ENCODE data around the gene MORN3. TPM values are rescaled to one million over a fixed set of nuclear protein-coding genes. Genes with fewer than 3 reads are reported as not detected.
"Not testable (repeated sequence)": the region's sequence is repeated elsewhere in the genome, so short reads cannot be mapped to it uniquely, and the experiment has no call there.

Gene MORN3
- total RNA-seq, 2 donors from 2014 or later = 1.4 to 1.6 TPM

DNA sequence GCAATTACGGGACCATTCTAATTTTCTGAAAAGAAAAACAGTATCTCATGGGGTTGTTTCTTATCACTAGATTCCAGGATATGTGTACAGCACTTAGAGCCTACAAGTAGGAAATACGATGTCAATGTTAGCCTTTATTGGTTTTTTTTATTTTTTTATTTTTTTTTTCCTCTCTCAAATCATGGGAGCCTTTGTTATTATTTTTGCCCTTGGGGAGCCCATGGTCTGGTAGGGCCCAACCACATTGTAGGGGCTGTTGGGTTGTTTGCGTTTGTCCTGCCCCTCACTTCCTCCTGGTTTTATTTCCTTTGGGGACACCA, 5.9 kb downstream of the MORN3 start:
- WGBS, 2 experiments (ENCODE audit: insufficient coverage in 1 of 2, insufficient read length in 1 of 2) = 90 to 92% methylated on average over 2 to 3 of the region's 3 CpGs
- H3K36me3 ChIP-seq (ENCODE audit: control insufficient read depth, insufficient read depth, low read length) = no peaks in the 10 kb centered on the region
- H3K4me3 ChIP-seq (ENCODE audit: low read length) = peak overlapping the region; percentile 79
- H3K4me1 ChIP-seq (ENCODE audit: control insufficient read depth, insufficient read depth, low read length) = no peaks in the 10 kb centered on the region
- TF ChIP-seq, protein P1, sequence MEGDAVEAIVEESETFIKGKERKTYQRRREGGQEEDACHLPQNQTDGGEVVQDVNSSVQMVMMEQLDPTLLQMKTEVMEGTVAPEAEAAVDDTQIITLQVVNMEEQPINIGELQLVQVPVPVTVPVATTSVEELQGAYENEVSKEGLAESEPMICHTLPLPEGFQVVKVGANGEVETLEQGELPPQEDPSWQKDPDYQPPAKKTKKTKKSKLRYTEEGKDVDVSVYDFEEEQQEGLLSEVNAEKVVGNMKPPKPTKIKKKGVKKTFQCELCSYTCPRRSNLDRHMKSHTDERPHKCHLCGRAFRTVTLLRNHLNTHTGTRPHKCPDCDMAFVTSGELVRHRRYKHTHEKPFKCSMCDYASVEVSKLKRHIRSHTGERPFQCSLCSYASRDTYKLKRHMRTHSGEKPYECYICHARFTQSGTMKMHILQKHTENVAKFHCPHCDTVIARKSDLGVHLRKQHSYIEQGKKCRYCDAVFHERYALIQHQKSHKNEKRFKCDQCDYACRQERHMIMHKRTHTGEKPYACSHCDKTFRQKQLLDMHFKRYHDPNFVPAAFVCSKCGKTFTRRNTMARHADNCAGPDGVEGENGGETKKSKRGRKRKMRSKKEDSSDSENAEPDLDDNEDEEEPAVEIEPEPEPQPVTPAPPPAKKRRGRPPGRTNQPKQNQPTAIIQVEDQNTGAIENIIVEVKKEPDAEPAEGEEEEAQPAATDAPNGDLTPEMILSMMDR (conservative IDR thresholded peaks at IDR 0.05) = no peak
- DNase-seq = no peak
- Mint-ChIP-seq H3K4me3 (peak overlapping the region; percentile 40), H3K36me3 (ENCODE audit: low read depth) (peaks cover 2% of the 10 kb centered on the region), H3K4me1 (peaks cover 7% of the 10 kb centered on the region), H3K27me3 (ENCODE audit: insufficient read depth) (no peaks in the 10 kb centered on the region), H3K9me3 (no peaks in the 10 kb centered on the region), H3K27ac (peak overlapping the region; percentile 77)
- no peak overlapping the region for H3K27ac ChIP-seq (ENCODE audit: low read depth, low read length)
- no peak overlapping the region for H3K9ac ChIP-seq (ENCODE audit: extremely low read depth, low read length, poor library complexity, severe bottlenecking)
- H3K27me3 ChIP-seq (ENCODE audit: control insufficient read depth, insufficient read depth, low read length, poor library complexity, severe bottlenecking) = no peaks in the 10 kb centered on the region
- H3K9me3 ChIP-seq (ENCODE audit: control insufficient read depth, low read length) = no peaks in the 10 kb centered on the region

DNA sequence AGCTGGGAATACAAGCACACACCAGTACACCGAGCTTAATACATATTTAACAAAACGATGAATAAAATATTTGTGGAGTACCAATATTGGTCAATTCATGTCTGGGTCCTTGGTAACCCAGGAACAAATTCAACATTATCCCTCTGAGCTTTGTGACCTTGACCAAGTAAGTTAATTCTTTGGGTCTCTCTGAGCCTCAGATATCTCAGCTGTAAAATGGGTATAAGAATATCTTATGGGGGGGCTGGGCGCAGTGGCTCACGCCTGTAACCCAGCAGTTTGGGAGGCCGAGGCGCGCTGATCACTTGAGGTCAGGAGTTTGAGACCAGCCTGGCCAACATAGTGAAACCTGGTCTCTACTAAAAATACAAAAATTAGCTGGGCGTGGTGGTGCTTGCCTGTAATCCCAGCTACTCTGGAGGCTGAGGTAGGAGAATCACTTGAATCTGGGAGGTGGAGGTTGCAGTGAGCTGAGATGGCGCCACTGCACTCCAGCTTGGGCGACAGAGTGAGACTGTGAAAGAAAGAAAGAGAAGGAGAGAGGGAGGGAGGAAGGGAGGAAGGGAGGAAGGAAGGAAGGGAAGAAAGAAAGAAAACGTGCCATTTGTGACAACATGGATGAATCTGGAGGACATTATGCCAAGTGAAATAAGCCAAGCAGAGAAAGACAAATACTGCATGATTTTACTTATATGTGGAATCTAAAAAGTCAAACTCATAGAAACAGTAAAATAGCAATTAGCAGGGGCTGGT, 7.9 kb downstream of the MORN3 start:
- not testable (repeated sequence) for H3K36me3 Mint-ChIP-seq (ENCODE audit: low read depth); H3K36me3 ChIP-seq (ENCODE audit: control insufficient read depth, insufficient read depth, low read length); DNase-seq; H3K27me3 ChIP-seq (ENCODE audit: control insufficient read depth, insufficient read depth, low read length, poor library complexity, severe bottlenecking); H3K4me3 Mint-ChIP-seq; H3K9me3 ChIP-seq (ENCODE audit: control insufficient read depth, low read length); H3K9ac ChIP-seq (ENCODE audit: extremely low read depth, low read length, poor library complexity, severe bottlenecking); H3K27ac ChIP-seq (ENCODE audit: low read depth, low read length); H3K27ac Mint-ChIP-seq; H3K4me1 ChIP-seq (ENCODE audit: control insufficient read depth, insufficient read depth, low read length); H3K27me3 Mint-ChIP-seq (ENCODE audit: insufficient read depth); H3K9me3 Mint-ChIP-seq; H3K4me3 ChIP-seq (ENCODE audit: low read length)
- H3K4me1 Mint-ChIP-seq = peaks cover 11% of the 10 kb centered on the region
- 92% methylated on average over 9 to 10 of the region's 11 CpGs for WGBS, 2 experiments (ENCODE audit: insufficient coverage in 1 of 2, insufficient read length in 1 of 2)

DNA sequence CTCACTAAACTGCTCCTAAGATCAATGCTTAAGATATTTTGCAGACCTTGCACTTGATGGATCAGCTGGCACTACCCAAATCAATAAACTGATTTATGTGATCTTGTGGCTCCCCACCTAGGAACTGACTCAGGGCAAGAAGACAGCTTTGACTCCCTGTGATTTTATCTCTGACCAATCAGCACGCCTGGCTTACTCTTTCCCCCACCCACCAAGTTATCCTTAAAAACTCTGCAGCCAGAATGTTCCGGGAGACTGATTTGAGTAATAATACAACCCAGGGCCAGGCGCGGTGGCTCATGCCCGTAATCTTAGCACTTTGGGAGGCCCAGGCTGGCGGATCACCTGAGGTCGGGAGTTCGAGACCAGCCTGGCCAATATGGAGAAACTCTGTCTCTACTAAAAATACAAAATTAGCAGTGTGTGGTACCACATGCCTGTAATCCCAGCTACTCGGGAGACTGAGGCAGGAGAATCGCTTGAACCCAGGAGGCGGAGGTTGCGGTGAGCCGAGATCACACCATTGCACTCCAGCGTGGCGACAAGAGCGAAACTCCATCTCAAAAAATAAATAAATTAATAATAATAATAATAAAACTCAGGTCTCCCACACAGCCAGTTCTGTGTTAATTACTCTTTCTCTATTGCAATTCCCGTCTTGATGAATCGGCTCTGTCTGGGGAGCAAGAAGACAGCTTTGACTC, 12.0 kb downstream of the MORN3 start:
- Histone ChIP-seq H3K4me1 (ENCODE audit: control insufficient read depth, insufficient read depth, low read length) (no peaks in the 10 kb centered on the region), H3K36me3 (ENCODE audit: control insufficient read depth, insufficient read depth, low read length) (no peaks in the 10 kb centered on the region), H3K27me3 (ENCODE audit: control insufficient read depth, insufficient read depth, low read length, poor library complexity, severe bottlenecking) (no peaks in the 10 kb centered on the region), H3K4me3 (ENCODE audit: low read length) (no peak overlapping the region), H3K9ac (ENCODE audit: extremely low read depth, low read length, poor library complexity, severe bottlenecking) (no peak overlapping the region), H3K9me3 (ENCODE audit: control insufficient read depth, low read length) (no peaks in the 10 kb centered on the region), H3K27ac (ENCODE audit: low read depth, low read length) (no peak overlapping the region)
- 82 to 93% methylated on average over 10 to 16 of the region's 18 CpGs for WGBS, 2 experiments (ENCODE audit: insufficient coverage in 1 of 2, insufficient read length in 1 of 2)
- peaks cover 7% of the 10 kb centered on the region for H3K9me3 Mint-ChIP-seq
- no peak overlapping the region for H3K27ac Mint-ChIP-seq
- peaks cover 9% of the 10 kb centered on the region for H3K4me1 Mint-ChIP-seq
- DNase-seq = no peak
- H3K36me3 Mint-ChIP-seq (ENCODE audit: low read depth) = peaks cover 10% of the 10 kb centered on the region
- no peaks in the 10 kb centered on the region for H3K27me3 Mint-ChIP-seq (ENCODE audit: insufficient read depth)
- TF ChIP-seq, protein P1 (conservative IDR thresholded peaks at IDR 0.05) = no peak
- H3K4me3 Mint-ChIP-seq = no peak overlapping the region
